NB4 (cell line): ENCODE results near the gene NEUROG1.

Experiments
- CTCF ChIP-seq: IDR thresholded peaks from one replicate; pipeline ENCODE4 v1.5.1; 2012; ENCODE audit warnings: low read depth, low read length
- MAX ChIP-seq: IDR thresholded peaks from 2 replicates; pipeline ENCODE4 v1.6.1; 2011; ENCODE audit warnings: low read depth, low read length
- MYC ChIP-seq: IDR thresholded peaks from 2 replicates; pipeline ENCODE4 v1.6.1; 2011; ENCODE audit warnings: low read depth, low read length
- POLR2A ChIP-seq: IDR thresholded peaks from 2 replicates; pipeline ENCODE4 v1.6.1; 2011; ENCODE audit warnings: mild to moderate bottlenecking; ENCODE audit not compliant: insufficient read length; ENCODE audit errors: extremely low read depth

- peak; percentile 23 for TF ChIP-seq CTCF
- TF ChIP-seq POLR2A: no peak
- no peak for TF ChIP-seq MAX
- TF ChIP-seq MYC: no peak
Observed at GRCh38 chr5:135553688-135554462, 18.1 kb upstream of the NEUROG1 start.
